Brain microvascular endothelial cell (primary cell): ENCODE data around the gene CCDC60.

ENCODE experiments used
- DNase-seq: peaks from one replicate; pipeline ENCODE4 v3.0.0-alpha.2; 2020
- H3K27ac ChIP-seq: fragments of 250-450 bp; sonication (Bioruptor Pico); 2 replicates; pipeline ENCODE4 v1.5.1; 2020; ENCODE audit warnings: mild to moderate bottlenecking, moderate library complexity
- H3K27me3 ChIP-seq: fragments of 250-450 bp; sonication (Bioruptor Pico); replicated peaks from 2 replicates; pipeline ENCODE4 v1.5.1; 2020; ENCODE audit warnings: mild to moderate bottlenecking
- H3K36me3 ChIP-seq: fragments of 250-450 bp; sonication (Bioruptor Pico); replicated peaks from 2 replicates; pipeline ENCODE4 v1.5.1; 2020; ENCODE audit warnings: mild to moderate bottlenecking
- H3K4me3 ChIP-seq: 2 replicates; pipeline ENCODE4 v1.5.1; 2011; ENCODE audit warnings: low read depth, mild to moderate bottlenecking, control low read depth, low read length, moderate library complexity
- in situ Hi-C: cut with HindIII; loops from 2 replicates; pipeline ENCODE4 v1.10.0; 2017; ENCODE audit warnings: low sequenced_read_pairs, low pct_ligation_motif_present
- TF ChIP-seq, protein P1 (sequence below): IDR thresholded peaks from 2 replicates; pipeline ENCODE4 v1.5.1; 2011; ENCODE audit warnings: low read depth, mild to moderate bottlenecking, moderate library complexity, low read length, control low read depth, inconsistent platforms; ENCODE audit errors: missing control alignments

The CCDC60 gene

DNA sequence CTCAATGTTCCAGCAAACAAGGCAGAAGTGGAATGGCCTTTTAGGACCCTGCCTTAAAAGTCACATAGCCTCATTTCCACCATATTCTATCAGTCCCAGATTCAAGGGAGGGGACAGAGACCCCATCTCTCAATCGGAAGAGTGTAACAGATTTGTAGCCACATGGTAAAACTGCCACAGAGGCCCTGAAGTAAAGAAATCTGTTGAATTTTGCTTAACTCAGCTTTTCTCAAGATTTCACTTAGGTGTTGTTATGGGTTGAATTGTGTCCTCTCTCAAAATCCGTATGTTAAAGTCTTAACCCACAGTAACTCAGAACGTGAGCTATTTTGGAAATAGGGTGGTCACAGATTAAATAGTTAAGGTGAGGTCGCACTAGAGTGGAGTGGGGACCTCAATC, 22.7 kb upstream of the CCDC60 start:
- Histone ChIP-seq H3K36me3 (no peaks in the 10 kb centered on the region), H3K27me3 (no peaks in the 10 kb centered on the region), H3K27ac (no peak overlapping the region), H3K4me3 (no peak overlapping the region)
- in situ Hi-C loops, result no loop called here
- TF ChIP-seq, protein P1, sequence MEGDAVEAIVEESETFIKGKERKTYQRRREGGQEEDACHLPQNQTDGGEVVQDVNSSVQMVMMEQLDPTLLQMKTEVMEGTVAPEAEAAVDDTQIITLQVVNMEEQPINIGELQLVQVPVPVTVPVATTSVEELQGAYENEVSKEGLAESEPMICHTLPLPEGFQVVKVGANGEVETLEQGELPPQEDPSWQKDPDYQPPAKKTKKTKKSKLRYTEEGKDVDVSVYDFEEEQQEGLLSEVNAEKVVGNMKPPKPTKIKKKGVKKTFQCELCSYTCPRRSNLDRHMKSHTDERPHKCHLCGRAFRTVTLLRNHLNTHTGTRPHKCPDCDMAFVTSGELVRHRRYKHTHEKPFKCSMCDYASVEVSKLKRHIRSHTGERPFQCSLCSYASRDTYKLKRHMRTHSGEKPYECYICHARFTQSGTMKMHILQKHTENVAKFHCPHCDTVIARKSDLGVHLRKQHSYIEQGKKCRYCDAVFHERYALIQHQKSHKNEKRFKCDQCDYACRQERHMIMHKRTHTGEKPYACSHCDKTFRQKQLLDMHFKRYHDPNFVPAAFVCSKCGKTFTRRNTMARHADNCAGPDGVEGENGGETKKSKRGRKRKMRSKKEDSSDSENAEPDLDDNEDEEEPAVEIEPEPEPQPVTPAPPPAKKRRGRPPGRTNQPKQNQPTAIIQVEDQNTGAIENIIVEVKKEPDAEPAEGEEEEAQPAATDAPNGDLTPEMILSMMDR, result no peak
- DNase-seq, result no peak

DNA sequence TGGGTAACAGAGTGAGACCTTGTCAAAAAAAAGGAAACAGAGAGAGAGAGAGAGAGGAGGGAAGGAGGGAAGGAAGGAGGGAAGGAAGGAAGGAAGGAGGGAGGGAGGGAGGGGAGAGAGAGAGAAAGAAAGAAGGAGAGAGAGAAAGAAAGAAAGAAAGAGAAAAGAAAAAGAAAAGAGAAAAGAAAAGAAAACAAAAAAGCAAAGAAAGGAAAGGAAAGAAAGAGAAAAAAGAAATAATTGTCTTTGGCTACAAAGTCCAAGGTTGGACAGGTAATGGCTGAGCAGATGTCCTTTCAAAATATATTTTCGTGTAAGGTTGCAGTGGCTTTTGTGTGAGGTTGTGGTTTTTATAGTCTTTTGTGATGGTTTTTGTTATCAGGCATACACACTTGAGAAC, 21.6 kb upstream of the CCDC60 start:
- in situ Hi-C loops, result no loop called here
- no peaks in the 10 kb centered on the region for H3K27me3 ChIP-seq
- TF ChIP-seq, protein P1, result no peak
- H3K27ac ChIP-seq, result no peak overlapping the region
- DNase-seq, result no peak
- H3K4me3 ChIP-seq, result no peak overlapping the region
- no peaks in the 10 kb centered on the region for H3K36me3 ChIP-seq

DNA sequence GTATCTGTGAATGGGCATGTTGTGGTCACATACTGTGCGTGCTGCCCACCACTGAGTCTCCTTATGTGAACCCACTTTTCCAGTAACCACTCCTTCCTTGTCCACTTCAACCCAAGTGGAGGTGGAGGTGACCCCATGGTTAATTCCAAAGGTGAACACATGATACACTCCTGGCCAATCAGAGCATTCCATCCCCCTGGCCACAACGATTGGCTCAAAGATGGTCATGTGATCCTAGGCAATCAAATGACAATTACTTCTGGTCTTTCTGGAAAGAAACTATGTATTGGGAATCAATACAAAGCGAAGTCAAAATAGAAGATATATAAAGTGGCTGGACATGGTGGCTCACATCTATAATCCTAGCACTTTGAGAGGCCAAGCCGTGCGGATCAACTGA, 20.2 kb upstream of the CCDC60 start:
- no peak for DNase-seq
- no peaks in the 10 kb centered on the region for H3K27me3 ChIP-seq
- in situ Hi-C loops, result no loop called here
- TF ChIP-seq, protein P1, result no peak
- H3K4me3 ChIP-seq, result no peak overlapping the region
- no peak overlapping the region for H3K27ac ChIP-seq
- H3K36me3 ChIP-seq, result no peaks in the 10 kb centered on the region

DNA sequence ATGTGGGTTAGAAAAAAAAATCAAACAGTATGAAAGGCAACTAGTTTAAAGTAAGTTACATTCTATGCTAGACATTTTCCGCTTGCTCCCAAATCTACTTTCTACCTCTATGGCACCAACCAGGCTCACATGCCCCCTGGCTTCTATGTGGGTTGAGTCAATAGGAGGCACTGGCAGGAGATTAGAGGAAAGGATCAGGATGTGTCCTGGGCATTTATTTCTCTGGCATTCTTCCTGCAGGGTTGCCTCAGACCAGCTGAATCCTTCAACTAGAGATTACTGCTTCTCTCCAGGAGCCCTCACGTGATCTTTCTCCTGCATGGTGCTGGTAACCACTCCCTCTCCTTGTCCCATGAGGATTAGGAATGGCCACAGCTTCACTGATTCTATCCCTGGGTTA, 14.9 kb upstream of the CCDC60 start:
- in situ Hi-C loops, result no loop called here

DNA sequence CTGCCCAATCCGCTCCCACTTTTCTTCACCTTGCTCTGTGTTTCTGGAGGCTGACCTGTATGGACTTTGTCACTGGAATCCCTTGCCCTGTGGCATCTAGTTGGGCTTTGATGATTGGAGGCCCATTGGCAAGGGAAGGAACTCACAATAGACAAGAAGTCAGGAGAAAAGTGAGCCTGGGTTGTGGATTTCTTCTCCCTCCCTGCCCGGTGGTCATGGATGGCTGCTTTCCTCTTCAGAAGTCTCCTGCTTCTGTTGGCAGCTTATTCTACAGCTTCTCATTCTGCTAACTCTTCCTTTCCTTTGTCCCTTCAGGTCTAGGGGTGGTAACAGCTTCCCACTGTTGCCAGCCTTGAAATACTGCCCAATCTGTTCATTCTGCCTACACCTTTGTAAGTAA, 13.9 kb upstream of the CCDC60 start:
- Histone ChIP-seq H3K27me3 (no peaks in the 10 kb centered on the region), H3K4me3 (no peak overlapping the region), H3K36me3 (no peaks in the 10 kb centered on the region), H3K27ac (no peak overlapping the region)
- TF ChIP-seq, protein P1, result no peak
- in situ Hi-C loops, result no loop called here
- DNase-seq, result no peak

More for the DNA sequence above, 14.9 kb upstream of the CCDC60 start:
- Histone ChIP-seq H3K27me3 (no peaks in the 10 kb centered on the region), H3K4me3 (no peak overlapping the region), H3K27ac (no peak overlapping the region), H3K36me3 (no peaks in the 10 kb centered on the region)
- DNase-seq, result no peak
- TF ChIP-seq, protein P1, result no peak

DNA sequence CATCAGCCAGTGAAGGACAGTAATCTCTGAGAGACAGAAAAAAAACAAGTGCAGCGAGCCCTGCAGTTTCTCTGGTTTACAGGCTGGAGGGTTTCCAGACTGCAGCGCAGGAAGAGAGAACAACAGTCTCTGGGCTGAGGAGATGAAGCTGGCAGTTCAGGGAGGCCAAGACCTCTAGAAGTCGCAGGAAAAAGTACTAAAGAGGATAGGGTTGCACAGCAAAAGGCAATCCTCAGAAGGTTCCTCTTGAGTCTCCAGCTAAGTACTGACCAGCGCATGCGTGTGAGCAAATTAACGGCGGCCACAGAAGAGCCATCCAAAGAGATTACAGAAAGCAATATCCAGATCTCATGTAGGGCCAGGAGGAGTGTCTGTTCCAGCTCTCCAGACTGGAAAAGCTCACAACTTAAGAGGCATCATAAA, 12.2 kb upstream of the CCDC60 start:
- no peak for DNase-seq
- no peak overlapping the region for H3K4me3 ChIP-seq
- H3K27ac ChIP-seq, result no peak overlapping the region
- in situ Hi-C loops, result no loop called here
- H3K27me3 ChIP-seq, result no peaks in the 10 kb centered on the region
- TF ChIP-seq, protein P1, result no peak
- H3K36me3 ChIP-seq, result no peaks in the 10 kb centered on the region
